PFSK-1 (cell line): ENCODE results near the gene CSF1.

Experiments used
- POLR2AphosphoS5 ChIP-seq: IDR thresholded peaks from 2 replicates; pipeline ENCODE4 v1.6.1; 2012; ENCODE audit warnings: low read depth, mild to moderate bottlenecking, control low read depth, low read length, moderate library complexity
- TAF1 ChIP-seq: IDR thresholded peaks from 2 replicates; pipeline ENCODE4 v1.6.1; 2012; ENCODE audit warnings: low read length, control low read depth, borderline replicate concordance; ENCODE audit not compliant: insufficient read depth

DNA sequence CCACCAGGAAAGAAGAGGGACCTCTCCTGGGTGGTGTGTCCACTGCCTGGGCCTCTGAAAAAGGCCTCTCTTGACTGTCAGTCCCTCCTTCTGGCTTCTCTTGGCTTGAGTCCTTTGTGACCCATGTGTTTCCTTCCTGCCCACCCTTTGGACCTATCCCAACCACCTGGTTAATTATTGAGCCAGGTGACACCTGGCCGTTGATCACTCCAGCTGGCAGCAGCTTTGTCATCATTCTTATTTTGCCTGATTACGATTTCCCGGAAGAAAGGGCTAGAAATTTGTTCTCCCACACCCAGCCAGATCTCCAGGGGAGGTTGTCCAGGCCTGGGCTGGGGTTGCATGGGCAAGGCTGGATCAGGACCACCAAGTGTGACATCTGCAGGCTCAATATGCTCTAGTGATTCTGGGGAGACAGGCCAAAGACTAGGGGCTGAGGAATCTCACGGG lies 24.8 kb downstream of the CSF1 start:
- TF ChIP-seq TAF1 (no peak), POLR2AphosphoS5 (no peak)
